CD4-positive, alpha-beta T cell treated with Interleukin-17A for 4 hours (primary cell): ENCODE measurements around the gene UBAP2L.
"Not testable (repeated sequence)": the region's sequence is repeated elsewhere in the genome, so short reads cannot be mapped to it uniquely, and the experiment has no call there.

Experiments
- DNase-seq: peaks from one replicate; pipeline ENCODE4 v3.0.0-alpha.2; 2020; ENCODE audit warnings: mixed read lengths

Gene UBAP2L

DNA sequence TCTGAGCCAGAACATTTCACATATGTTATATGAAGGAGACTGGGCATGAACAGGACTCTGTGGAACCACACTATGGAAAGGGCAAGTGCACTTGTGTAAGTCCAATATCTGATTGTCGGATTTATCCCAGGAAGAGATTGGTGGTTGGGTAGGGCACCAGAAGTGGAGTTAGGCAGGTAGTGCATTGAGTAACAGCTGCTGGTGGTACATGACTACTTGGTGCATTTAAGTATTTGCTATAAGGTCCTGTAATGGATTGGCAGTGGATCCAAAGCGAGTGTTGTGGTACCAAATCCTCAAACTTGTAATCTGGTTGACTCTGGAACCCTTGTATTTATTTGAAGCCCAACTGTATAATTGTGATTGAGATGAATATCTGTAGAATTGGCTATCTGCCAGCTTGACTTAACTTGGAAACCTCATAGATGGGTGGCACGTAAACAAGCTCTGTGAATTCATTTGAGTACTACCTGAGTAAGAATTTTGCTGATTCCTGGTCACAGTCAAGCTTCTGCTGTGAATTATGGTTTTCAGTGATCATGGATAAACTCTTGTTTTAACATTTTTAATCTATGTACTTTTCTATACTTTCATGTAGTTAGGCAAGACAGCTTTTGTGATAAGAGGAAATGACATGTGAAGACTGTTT lies 21.1 kb downstream of the UBAP2L start:
- DNase-seq: no peak

DNA sequence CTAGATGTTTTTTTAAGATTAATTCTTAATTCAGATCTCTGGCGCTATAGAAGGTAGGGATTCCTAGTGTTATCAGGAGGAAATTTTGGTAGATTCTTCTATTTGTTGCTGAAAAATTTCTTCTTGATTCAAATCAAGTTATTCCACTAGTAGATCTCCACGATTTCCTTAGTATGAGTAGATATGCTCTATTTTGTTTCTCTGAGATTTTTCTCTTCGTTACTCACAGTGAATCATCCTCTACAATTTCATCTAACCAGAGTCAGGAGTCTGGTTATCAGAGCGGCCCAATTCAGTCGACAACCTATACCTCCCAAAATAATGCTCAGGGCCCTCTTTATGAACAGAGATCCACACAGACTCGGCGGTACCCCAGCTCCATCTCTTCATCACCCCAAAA lies 32.9 kb downstream of the UBAP2L start:
- no peak for DNase-seq

DNA sequence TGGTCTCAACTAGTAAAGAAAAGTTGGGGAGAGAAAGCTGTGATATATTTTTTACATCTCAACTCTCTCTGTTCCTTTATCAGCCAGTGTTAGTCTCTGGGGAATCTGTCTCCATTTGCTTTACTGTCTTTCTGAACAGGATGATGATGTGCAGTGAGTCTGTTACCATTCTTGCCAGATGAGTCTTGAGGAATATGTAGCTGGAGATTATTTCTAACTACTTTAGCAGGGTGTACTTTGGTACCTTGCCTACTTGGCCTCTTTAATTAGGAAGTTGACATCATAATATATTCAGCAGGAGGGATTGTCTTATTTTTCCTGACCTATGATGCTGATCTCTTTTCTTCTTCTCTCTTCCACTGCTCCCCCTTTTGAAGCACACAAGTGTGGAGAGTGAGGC lies 35.9 kb downstream of the UBAP2L start:
- no peak for DNase-seq

DNA sequence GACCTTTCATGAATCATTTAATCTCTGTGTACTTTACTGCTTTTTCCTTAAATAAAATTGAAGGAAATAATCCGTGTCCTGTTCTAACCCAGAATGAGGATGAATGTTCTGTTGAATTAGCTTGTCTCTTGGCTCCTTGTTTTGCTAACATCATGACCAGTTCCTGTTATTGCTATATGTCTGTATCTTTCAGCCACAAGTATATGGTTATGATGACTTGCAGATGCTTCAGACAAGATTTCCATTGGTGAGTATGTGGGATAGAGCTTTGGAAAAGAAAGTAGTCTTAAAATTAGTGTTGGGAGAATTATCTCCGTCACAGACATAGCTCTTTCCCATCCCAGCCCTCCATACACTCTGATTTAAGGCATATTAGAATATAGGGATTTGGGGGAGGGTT lies 38.0 kb downstream of the UBAP2L start:
- DNase-seq: no peak

DNA sequence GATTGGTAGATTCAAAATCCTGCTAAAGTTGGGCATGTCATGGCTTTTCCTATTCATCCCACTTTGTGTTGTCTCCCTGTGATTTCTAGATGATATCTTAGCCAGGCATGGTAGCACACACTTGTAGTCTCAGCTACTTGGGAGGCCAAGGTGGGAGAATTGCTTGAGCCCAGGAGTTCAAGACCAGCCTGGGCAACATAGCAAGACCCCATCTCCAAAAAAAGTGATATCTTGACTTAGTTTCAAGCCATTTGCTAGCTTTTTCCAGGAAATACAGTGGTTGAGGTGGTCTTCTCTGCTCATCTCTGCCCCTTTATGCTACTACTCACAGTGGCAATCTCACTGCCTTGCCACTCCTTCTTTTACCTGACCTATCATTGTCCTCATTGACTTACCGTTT lies 39.4 kb downstream of the UBAP2L start:
- DNase-seq: no peak

DNA sequence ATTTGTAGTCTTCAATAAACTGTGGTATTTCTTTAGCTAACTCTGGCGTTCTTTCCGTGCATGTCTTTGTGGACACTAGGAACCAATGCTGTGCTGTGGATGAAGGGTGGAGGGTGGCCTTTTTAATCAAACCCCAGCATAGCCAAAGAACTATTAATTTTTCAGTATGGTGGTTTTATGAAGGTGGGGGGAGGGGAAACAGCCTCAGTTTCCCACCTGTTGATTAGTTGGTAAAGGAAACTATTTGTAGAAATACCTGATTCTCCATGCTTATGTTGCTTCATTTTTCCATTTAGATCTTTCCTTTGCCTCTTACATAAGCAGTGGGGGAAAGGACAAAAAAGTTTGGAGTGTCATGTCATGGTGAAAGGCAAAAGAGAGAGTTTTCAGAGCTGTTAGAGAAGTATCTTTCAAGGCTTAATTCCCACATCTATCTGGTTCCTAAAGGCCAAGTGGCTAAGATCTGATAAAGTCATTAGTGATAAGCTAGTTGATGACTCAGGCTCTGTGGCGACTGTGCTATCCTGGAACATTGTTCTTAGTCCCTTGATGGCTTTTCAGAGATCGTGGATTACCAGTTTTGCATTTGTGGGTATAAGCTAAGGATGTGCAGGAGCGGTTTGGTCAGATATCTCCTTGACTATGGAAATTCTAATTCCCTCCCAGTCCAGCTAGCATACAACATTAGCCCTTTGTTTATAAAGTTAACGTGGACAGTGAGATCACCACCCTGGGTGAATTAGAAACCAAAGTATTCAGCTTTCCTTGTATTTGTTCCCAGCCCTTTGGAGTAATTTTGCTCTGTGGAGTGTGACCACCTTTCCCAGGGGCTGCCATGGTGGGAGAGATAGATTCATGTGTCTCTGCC lies 42.9 kb downstream of the UBAP2L start:
- DNase-seq: no peak

DNA sequence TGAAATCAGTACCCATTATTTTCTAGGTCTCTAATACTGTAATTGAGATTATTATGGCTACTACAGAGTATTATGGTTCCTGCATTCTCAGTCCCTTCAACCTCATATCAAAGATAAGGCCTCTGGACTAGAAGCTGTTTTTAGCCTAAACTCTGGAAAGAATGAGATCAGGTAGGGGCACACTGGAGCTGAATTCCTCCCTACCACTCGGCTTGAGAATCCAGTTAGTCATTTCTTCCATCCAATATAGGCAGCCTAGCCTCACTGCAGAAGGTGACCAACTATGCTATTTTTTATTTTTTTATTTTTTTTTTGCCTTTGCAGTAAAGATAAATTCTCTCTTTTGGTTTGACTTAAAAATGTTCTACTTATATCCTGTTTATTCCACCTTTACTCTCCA lies 43.7 kb downstream of the UBAP2L start:
- no peak for DNase-seq

DNA sequence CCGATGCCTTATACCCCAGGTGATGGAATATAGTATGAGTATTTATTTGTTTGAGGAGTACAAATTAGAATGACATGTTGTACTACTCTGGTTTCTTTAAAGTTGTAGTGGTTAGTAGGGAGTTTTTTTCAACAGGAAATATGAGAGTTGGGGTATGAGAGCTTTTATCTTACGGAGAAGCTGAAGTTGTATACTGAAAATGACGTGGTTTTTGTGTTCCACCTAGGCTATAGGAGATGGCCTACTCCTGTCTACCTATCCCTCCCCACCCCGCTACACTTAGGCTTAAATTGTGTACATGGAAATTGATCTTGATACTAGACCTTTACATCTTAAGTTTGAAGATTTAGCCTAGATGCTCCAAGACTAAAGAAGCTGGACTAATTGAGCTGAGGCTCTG lies 44.8 kb downstream of the UBAP2L start:
- DNase-seq: no peak

DNA sequence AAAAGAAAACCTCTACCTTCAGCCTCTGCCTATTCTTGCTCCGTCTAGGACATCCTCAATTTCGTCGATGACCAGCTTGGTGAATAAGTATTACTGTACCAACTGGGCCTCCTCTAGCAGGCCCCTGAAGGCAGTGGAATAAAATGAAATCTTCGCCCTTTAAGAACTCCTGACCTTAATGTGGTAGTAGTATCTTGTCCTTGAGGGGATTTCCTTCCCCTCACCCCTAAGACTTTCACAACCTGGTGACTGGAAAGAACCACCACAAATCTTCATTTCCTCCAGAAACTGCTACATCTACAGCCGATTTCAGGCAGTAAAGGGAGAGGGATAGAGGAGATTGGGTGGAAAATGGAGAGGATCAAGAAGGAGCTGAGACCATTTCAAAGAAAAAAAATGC lies 50.1 kb downstream of the UBAP2L start:
- DNase-seq: no peak

DNA sequence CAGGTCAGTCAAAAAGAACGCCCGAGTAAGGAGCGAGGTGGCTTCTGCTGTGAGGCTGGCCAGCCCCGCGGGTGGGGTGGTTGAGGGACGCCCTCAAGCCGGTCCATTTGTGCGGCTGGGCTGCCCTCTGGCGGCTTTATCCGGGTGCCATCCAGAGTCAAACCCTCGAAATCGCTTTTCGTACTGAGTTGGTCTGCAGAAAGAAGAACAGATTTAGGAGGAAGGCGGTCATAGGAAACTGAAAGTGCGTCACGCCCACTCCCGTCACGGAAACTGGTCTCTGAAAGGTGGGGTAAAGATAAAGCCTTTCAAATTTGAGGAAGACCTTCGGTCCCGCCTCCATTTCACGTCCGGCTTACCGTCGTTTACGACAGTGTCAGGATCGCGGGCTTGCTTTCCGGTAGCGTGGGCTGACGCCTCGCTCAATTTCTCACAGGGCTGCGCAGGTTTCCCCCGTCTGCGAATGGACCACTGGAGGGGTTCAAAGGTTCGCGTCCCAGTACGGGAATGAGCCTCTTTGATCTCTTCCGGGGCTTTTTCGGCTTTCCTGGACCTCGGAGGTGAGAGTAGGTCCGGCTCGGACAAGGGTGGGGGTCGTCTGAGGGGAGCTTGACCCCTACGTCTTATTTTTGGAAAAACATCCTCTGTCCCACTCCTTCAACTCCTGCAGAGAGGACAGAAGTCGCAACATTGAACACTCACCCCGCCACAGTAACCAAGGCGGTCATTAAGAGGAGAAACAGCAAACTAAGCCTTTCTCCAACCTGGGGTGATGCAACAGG lies 51.7 kb downstream of the UBAP2L start, which contains the start of gene HAX1:
Gene HAX1, plus strand, starts transcription at position 413 of the 782 bp plus-strand sequence. Its CDS starts 95 bp downstream, at position 508.
- peak; percentile 96 for DNase-seq

DNA sequence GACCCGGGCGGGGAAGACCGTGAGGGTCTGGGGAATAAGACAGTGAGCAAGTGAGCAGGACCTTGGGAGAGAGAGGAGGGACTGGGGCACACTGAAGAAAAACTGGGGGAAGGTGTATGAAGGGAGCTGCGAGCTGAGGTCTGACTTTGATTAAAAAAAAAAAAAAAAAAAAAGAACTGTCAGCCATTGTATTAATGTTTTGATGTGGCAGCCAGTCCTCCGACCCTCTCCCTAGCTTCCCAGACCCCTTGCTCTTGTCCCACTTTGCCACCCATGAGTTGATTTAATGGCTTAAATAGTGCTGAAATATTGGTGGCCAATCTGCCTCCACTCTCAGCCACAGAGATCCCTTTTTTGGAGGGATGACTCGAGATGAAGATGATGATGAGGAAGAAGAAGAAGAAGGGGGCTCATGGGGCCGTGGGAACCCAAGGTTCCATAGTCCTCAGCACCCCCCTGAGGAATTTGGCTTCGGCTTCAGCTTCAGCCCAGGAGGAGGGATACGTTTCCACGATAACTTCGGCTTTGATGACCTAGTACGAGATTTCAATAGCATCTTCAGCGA lies 52.3 kb downstream of the UBAP2L start:
- DNase-seq: no peak

DNA sequence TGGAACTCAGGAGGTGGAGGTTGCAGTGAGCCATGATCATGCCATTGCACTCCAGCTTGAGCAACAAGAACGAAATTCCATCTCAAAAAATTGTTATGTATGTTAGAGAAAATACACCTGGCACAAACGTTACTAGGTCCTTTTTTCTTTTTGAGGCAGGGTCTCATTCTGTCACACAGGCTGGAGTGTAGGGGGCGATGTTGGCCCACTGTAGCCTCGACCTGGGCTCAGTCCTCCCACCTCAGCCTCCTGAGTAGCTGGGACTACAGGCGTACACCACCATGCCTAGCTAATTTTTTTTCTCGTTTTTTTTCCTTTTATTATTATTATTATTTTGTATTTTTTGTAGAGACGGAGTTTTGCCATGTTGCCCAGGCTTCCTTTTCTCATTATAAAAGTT lies 56.0 kb downstream of the UBAP2L start:
- DNase-seq: peak; percentile 51

DNA sequence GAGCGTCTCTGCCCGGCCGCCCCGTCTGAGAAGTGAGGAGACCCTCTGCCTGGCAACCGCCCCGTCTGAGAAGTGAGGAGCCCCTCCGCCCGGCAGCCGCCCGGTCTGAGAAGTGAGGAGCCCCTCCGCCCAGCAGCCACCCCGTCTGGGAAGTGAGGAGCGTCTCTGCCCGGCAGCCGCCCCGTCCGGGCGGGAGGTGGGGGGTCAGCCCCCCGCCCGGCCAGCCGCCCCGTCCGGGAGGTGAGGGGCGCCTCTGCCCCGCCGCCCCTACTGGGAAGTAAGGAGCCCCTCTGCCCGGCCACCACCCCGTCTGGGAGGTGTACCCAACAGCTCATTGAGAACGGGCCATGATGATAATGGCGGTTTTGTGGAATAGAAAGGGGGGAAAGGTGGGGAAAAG lies 66.8 kb downstream of the UBAP2L start:
- DNase-seq: not testable (repeated sequence)

DNA sequence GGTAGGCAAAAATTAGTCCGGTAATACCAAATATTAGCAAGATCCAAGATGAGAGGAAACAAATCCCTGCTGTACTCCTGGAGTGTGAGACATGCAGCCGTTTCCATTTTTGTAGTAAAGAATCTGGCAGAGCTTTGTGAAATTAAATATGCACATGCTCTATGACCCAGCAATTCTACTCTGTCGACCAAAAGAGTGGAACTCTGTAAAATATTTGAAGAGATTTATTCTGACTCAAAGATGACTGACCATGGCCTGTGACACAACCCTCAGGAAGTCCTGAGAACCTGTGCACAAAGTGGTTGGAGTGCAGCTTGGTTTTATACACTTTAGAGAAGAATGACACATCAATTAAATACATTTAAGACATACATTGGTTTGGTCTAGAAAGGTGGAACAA lies 67.9 kb downstream of the UBAP2L start:
- no peak for DNase-seq

DNA sequence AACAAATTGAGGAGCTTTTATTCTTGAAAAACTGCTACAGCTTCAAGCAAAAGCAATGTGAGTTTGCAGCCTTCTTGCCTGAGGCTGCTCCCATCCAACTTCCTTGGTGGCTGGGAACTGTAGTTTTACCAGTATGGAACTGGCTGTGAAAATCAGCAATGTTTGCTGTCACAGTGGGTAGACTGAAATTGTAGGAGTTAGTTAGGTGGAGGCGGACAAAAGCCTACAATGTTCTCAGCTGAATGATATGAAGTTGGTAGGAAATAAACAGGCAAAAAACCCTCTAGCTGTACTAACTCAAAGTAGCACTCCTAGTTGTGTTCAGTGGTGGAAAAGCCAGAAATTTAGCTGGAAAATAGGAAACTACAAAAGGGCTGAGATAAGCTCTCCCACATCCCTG lies 70.2 kb downstream of the UBAP2L start:
- DNase-seq: no peak

DNA sequence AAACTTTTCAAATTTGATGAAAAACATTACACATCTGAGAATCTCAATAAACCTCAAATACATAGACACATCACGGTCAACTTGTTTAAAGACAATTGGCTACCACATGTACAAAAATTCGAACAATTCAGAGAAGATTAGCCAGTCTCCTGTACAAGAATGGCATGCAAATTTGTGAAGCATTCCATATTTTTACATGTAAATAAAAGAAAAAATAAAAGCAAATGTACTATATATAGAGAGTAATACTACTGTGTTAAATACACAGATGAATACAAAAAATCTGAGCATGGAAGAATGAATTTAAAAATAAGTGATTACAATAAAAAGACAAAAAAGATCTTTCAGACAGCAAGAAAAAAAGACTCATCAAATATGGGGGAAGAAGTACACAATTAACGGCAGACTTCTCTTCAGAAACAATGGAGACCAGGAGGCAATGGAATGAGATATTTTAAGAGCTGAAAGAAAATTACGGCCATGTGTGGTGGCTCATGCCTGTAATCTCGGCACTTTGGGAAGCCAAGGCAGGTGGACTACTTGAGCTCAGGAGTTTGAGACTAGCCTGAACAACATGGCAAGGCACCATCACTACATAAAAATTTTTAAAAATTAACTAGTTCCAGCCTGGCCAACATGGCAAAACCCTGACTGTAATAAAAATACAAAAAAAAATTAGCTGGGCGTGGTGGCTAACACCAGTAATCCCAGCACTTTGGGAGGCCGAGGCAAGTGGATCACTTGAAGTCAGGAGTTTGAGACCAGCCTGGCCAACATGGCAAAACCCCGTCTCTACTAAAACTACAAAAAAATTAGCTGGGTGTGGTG lies 74.9 kb downstream of the UBAP2L start:
- DNase-seq: no peak

DNA sequence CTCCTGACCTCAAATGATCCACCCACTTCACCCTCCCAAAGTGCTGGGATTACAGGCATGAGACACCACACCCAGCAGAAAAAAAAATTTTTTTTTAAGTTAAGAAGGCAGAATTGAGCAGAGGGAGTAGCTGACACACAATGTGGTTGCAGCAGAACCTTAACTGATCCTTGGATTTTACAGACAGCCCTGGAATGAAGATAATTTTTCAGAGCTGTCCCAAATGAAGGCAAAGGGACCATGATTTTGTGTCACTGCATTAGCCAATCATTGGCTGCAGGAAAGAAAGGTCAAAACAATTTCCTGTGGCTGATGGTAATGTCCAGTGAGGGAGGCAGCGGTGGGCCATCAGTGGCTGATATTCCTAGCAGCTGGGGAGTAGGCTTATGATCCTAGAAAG lies 80.8 kb downstream of the UBAP2L start:
- DNase-seq: no peak

DNA sequence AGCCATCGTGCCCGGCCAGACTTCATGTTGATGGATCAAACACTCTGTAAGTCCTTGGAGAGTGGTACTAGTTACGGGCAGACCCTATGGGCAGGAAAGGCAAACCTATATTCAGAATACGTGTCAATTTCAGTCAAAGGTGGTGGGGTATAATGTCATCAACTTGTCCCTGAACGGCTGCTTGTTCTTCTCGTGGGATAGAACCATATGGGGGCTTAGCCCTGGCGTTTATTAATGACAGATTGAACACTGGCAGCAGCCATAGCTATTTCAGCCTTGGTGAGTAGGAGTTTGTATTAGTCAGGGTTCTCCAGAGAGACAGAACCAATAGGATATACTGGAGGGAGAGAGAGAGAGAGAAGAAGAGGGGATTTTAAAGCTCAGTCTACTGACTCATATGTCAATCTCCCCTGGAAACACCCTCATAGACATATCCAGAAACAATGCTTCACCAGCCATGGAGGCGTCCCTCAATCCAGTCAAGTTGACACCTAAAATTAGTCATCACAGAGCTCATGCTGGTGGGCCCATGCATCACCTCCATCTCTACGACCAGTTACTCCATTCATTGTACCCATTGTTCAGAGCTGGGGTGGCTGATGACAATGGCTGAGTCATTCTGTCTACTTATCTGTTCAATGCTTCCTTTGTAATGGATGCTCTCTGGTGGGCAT lies 84.0 kb downstream of the UBAP2L start:
- no peak for DNase-seq

DNA sequence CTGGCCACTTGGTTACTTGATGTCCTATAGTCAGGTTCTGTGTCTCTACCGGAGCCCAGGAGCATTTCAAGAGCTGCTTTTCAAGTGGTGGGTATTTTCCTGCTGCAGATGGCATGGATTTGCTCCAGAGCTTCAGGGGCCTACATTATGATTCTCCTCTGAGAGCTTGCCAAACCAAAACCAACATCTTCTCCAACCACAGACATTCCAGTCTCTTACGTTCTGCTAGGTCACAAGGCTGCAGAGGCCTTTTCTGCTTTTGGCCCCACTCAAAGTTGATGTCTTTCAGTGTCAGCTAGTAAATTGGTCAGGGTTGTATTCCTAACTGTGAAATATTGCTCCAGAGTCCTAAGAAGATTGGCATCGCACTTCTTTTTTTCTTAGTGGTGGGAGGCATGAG lies 85.4 kb downstream of the UBAP2L start:
- no peak for DNase-seq

DNA sequence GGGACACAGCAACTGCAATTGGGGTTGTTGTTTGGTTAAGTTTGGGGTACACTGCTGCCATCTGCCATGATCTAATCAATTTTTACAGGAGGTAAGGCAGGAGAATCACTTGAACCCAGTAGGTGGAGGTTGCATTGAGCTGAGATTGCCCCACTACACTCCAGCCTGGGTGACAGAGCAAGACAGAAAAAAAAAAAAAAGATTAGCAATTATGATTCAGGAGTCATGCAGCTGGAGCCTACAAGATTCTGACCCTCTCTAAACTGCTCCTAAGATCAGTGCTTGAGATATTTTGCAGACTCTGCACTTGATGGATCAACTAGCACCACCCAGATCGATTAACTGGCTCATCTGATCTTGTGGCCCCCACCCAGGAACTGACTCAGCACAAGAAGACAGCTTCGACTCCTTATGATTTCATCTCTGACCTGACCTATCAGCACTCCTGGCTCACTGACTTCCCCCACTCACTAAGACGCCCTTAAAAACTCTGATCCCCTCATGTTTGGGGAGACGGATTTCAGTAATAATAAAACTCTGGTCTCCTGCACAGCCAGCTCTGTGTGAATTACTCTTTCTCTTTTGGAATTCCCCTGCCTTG lies 87.0 kb downstream of the UBAP2L start:
- DNase-seq: not testable (repeated sequence)

DNA sequence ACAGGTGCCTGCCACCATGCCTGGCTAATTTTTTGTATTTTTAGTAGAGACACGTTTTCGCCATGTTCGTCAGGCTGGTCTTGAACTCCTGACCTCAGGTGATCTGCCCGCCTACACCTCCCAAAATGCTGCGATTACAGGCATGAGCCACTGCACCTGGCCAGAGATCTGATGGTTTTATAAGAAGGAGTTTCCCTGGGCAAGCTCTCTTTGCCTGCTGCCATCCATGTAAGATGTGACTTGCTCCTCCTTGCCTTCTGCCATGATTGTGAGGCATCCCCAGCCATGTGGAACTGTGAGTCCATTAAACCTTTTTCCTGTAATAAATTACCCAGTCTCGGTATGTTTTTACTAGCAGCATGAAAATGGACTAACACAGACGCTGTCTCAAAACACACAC lies 88.4 kb downstream of the UBAP2L start:
- DNase-seq: not testable (repeated sequence)
